Measurements from ENCODE around the gene MRGPRX3. TPM values are rescaled to one million over a fixed set of nuclear protein-coding genes. Genes with fewer than 3 reads are reported as not detected.

Gene MRGPRX3
- total RNA-seq, 1 donor from 2014 or later: not detected

DNA sequence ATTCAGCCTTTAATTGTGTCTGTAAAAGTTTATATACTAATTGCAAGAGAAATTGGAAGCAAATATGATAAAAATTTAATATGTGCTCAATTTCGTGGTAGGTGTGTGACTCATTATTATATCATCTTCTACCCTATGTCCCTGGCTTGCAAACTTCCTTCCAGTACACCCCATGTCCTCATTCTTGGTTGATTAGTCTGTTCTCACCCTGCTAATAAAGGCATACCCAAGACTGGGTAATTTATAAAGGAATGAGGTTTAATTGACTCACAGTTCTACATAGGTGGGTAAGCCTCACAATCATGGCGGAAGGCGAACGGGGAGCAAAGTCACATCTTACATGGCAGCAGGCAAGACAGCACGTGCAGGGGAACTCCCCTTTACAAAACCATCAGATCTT is 11.9 kb downstream of the MRGPRX3 start:
- no peak for TF ChIP-seq EZH2 (IDR thresholded peaks at IDR 0.05; ENCODE audit: insufficient read depth, low read length)
- TF ChIP-seq, protein P1, sequence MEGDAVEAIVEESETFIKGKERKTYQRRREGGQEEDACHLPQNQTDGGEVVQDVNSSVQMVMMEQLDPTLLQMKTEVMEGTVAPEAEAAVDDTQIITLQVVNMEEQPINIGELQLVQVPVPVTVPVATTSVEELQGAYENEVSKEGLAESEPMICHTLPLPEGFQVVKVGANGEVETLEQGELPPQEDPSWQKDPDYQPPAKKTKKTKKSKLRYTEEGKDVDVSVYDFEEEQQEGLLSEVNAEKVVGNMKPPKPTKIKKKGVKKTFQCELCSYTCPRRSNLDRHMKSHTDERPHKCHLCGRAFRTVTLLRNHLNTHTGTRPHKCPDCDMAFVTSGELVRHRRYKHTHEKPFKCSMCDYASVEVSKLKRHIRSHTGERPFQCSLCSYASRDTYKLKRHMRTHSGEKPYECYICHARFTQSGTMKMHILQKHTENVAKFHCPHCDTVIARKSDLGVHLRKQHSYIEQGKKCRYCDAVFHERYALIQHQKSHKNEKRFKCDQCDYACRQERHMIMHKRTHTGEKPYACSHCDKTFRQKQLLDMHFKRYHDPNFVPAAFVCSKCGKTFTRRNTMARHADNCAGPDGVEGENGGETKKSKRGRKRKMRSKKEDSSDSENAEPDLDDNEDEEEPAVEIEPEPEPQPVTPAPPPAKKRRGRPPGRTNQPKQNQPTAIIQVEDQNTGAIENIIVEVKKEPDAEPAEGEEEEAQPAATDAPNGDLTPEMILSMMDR (IDR thresholded peaks at IDR 0.05; ENCODE audit: insufficient read depth, low read depth, low read length): no peak
- peaks cover 3% of the 10 kb centered on the region for H3K27me3 Mint-ChIP-seq (ENCODE audit: low read depth, unreplicated experiment)
- H3K4me1 ChIP-seq (ENCODE audit: insufficient read depth, low read length): no peaks in the 10 kb centered on the region
- no peaks in the 10 kb centered on the region for H3K9me3 ChIP-seq (ENCODE audit: insufficient read depth, low read depth, low read length)
- H3K27me3 ChIP-seq (ENCODE audit: insufficient read depth, low read length): no peaks in the 10 kb centered on the region
- no peaks in the 10 kb centered on the region for H3K36me3 ChIP-seq (ENCODE audit: insufficient read depth, low read length)
- H3K4me1 Mint-ChIP-seq (ENCODE audit: low read depth, unreplicated experiment): peaks cover 4% of the 10 kb centered on the region
- no peak overlapping the region for H3K27ac Mint-ChIP-seq (ENCODE audit: unreplicated experiment)
- DNase-seq (ENCODE audit: low read depth): no peak
- no peak overlapping the region for H3K4me2 ChIP-seq (ENCODE audit: low read length)
- H3K9ac ChIP-seq (ENCODE audit: low read length): no peak overlapping the region
- no peak overlapping the region for H3K27ac ChIP-seq (ENCODE audit: low read depth, low read length)
- H3K36me3 Mint-ChIP-seq (ENCODE audit: low read depth, unreplicated experiment): no peaks in the 10 kb centered on the region
- H3K9me3 Mint-ChIP-seq (ENCODE audit: unreplicated experiment): peaks cover 3% of the 10 kb centered on the region
- H3K79me2 ChIP-seq (ENCODE audit: insufficient read depth, low read length): no peaks in the 10 kb centered on the region
- no peaks in the 10 kb centered on the region for H4K20me1 ChIP-seq (ENCODE audit: insufficient read depth, low read length)
- H3K4me3 Mint-ChIP-seq (ENCODE audit: unreplicated experiment): no peak overlapping the region
- H3K4me3 ChIP-seq (ENCODE audit: insufficient read depth, low read depth, low read length): no peak overlapping the region
- H2AFZ ChIP-seq (ENCODE audit: low read depth, low read length): no peak overlapping the region
- no peak for FAIRE-seq

DNA sequence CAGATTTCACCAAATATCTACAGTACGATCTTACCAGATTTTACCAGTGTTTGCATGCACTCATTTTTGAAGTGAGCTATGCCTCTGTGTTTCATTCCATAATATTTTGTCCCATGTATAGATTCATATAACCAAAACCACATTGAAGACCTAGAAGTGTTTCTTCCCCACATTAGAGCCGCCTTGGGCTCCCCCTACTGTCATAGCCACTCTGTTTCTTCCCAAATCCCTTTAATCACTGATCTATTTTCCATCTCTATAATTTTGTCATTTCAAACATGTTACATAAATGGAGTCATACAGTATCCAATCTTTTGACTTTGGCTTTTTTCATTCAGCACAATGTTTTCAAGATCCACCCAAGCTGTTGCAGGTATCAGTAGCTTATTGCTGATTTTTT is 12.7 kb downstream of the MRGPRX3 start:
- Histone ChIP-seq H3K36me3 (ENCODE audit: insufficient read depth, low read length) (no peaks in the 10 kb centered on the region), H3K4me1 (ENCODE audit: insufficient read depth, low read length) (no peaks in the 10 kb centered on the region), H2AFZ (ENCODE audit: low read depth, low read length) (no peak overlapping the region), H4K20me1 (ENCODE audit: insufficient read depth, low read length) (no peaks in the 10 kb centered on the region), H3K27ac (ENCODE audit: low read depth, low read length) (no peak overlapping the region), H3K27me3 (ENCODE audit: insufficient read depth, low read length) (no peaks in the 10 kb centered on the region), H3K9me3 (ENCODE audit: insufficient read depth, low read depth, low read length) (no peaks in the 10 kb centered on the region), H3K9ac (ENCODE audit: low read length) (no peak overlapping the region), H3K4me2 (ENCODE audit: low read length) (no peak overlapping the region), H3K4me3 (ENCODE audit: insufficient read depth, low read depth, low read length) (no peak overlapping the region), H3K79me2 (ENCODE audit: insufficient read depth, low read length) (no peaks in the 10 kb centered on the region)
- Mint-ChIP-seq H3K36me3 (ENCODE audit: low read depth, unreplicated experiment) (no peaks in the 10 kb centered on the region), H3K9me3 (ENCODE audit: unreplicated experiment) (peaks cover 3% of the 10 kb centered on the region), H3K27ac (ENCODE audit: unreplicated experiment) (no peak overlapping the region), H3K4me3 (ENCODE audit: unreplicated experiment) (no peak overlapping the region), H3K4me1 (ENCODE audit: low read depth, unreplicated experiment) (peaks cover 4% of the 10 kb centered on the region), H3K27me3 (ENCODE audit: low read depth, unreplicated experiment) (peaks cover 3% of the 10 kb centered on the region)
- FAIRE-seq: no peak
- TF ChIP-seq, protein P1 (IDR thresholded peaks at IDR 0.05; ENCODE audit: insufficient read depth, low read depth, low read length): no peak
- no peak for TF ChIP-seq EZH2 (IDR thresholded peaks at IDR 0.05; ENCODE audit: insufficient read depth, low read length)
- no peak for DNase-seq (ENCODE audit: low read depth)

DNA sequence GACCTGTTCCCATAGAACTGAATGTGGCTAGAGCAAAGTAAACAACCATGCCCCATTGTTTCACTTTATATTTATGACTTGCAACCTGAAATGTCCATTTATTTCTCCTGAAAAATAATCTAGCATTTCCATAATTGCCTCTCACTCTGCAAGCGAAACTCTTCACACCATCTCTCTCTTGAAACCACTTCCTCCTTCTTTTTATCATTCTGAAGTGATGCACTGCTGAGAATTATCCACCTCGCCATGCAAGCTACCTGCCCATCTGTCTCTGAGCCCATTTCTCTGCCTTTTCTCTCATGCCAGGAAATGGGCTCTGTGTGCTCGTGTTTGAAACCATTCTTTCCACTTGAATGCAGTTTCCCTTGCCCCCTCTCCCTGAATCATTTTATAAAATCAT is 13.5 kb downstream of the MRGPRX3 start:
- Histone ChIP-seq H4K20me1 (ENCODE audit: insufficient read depth, low read length) (no peaks in the 10 kb centered on the region), H3K4me2 (ENCODE audit: low read length) (no peak overlapping the region), H3K9ac (ENCODE audit: low read length) (no peak overlapping the region), H2AFZ (ENCODE audit: low read depth, low read length) (no peak overlapping the region), H3K9me3 (ENCODE audit: insufficient read depth, low read depth, low read length) (no peaks in the 10 kb centered on the region), H3K27ac (ENCODE audit: low read depth, low read length) (no peak overlapping the region), H3K4me3 (ENCODE audit: insufficient read depth, low read depth, low read length) (no peak overlapping the region), H3K36me3 (ENCODE audit: insufficient read depth, low read length) (no peaks in the 10 kb centered on the region), H3K4me1 (ENCODE audit: insufficient read depth, low read length) (no peaks in the 10 kb centered on the region), H3K27me3 (ENCODE audit: insufficient read depth, low read length) (no peaks in the 10 kb centered on the region), H3K79me2 (ENCODE audit: insufficient read depth, low read length) (no peaks in the 10 kb centered on the region)
- no peak for DNase-seq (ENCODE audit: low read depth)
- TF ChIP-seq, protein P1 (IDR thresholded peaks at IDR 0.05; ENCODE audit: insufficient read depth, low read depth, low read length): no peak
- TF ChIP-seq EZH2 (IDR thresholded peaks at IDR 0.05; ENCODE audit: insufficient read depth, low read length): no peak
- Mint-ChIP-seq H3K27ac (ENCODE audit: unreplicated experiment) (no peak overlapping the region), H3K4me1 (ENCODE audit: low read depth, unreplicated experiment) (peaks cover 4% of the 10 kb centered on the region), H3K36me3 (ENCODE audit: low read depth, unreplicated experiment) (no peaks in the 10 kb centered on the region), H3K9me3 (ENCODE audit: unreplicated experiment) (peaks cover 3% of the 10 kb centered on the region), H3K27me3 (ENCODE audit: low read depth, unreplicated experiment) (peaks cover 5% of the 10 kb centered on the region), H3K4me3 (ENCODE audit: unreplicated experiment) (no peak overlapping the region)
- no peak for FAIRE-seq

All from astrocyte (in vitro differentiated cells and primary cell).